HG03565 (cell line): ENCODE measurements around the gene TIMM17A.

Source experiments
- ATAC-seq: cut with Tn5 transposase; IDR thresholded peaks from one replicate; pipeline ENCODE4 v1.9.1; 2021; ENCODE audit warnings: mild to moderate bottlenecking, moderate library complexity; ENCODE audit not compliant: unreplicated experiment

The TIMM17A gene

GRCh38 chr1:201982623-201983379 lies 27.5 kb downstream of the TIMM17A start, which contains the start of gene RNPEP:
RNPEP (plus strand) TSS chr1:201982648; CDS start chr1:201982667, 19 bp downstream.
- ATAC-seq: peak; percentile 55

GRCh38 chr1:201983380-201983805 lies 28.1 kb downstream of the TIMM17A start:
- no peak for ATAC-seq

GRCh38 chr1:201984446-201984845 lies 29.1 kb downstream of the TIMM17A start:
- ATAC-seq: no peak

GRCh38 chr1:201985355-201985754 lies 30.1 kb downstream of the TIMM17A start:
- no peak for ATAC-seq

- no peak for ATAC-seq
These were observed 33.3 kb downstream of the TIMM17A start for GRCh38 chr1:201988601-201989000.

- ATAC-seq: no peak
These were observed 34.2 kb downstream of the TIMM17A start for GRCh38 chr1:201989354-201990128.

- ATAC-seq: no peak
These were observed 35.1 kb downstream of the TIMM17A start for GRCh38 chr1:201990427-201990826.

- ATAC-seq: no peak
These were observed 44.4 kb downstream of the TIMM17A start for GRCh38 chr1:201999625-202000238.

GRCh38 chr1:202002507-202002906 lies 47.2 kb downstream of the TIMM17A start:
- no peak for ATAC-seq

GRCh38 chr1:202004711-202005110 lies 49.4 kb downstream of the TIMM17A start:
- no peak for ATAC-seq

GRCh38 chr1:202005958-202006357 lies 50.7 kb downstream of the TIMM17A start:
- ATAC-seq: no peak

- ATAC-seq: no peak
These were observed 52.0 kb downstream of the TIMM17A start for GRCh38 chr1:202007304-202007703.

GRCh38 chr1:202007805-202008489 lies 52.6 kb downstream of the TIMM17A start:
- no peak for ATAC-seq

GRCh38 chr1:202009326-202010179 lies 54.2 kb downstream of the TIMM17A start:
- no peak for ATAC-seq

- no peak for ATAC-seq
These were observed 55.1 kb downstream of the TIMM17A start, which contains the start of gene ELF3 for GRCh38 chr1:202010180-202011015. ELF3 (plus strand) TSS chr1:202010587; CDS start chr1:202011137, 550 bp downstream.

GRCh38 chr1:202011994-202012393 lies 56.7 kb downstream of the TIMM17A start:
- ATAC-seq: no peak

GRCh38 chr1:202012544-202013478 lies 57.5 kb downstream of the TIMM17A start:
- no peak for ATAC-seq

GRCh38 chr1:202013603-202014002 lies 58.3 kb downstream of the TIMM17A start:
- no peak for ATAC-seq
